GM21737 (cell line): Measurements from ENCODE around the gene MMP15.
"Not testable (repeated sequence)": the region's sequence is repeated elsewhere in the genome, so short reads cannot be mapped to it uniquely, and the experiment has no call there.

Experiments
- ATAC-seq: cut with Tn5 transposase; IDR thresholded peaks from one replicate; pipeline ENCODE4 v1.9.1; 2021; ENCODE audit warnings: mild to moderate bottlenecking, moderate library complexity; ENCODE audit not compliant: unreplicated experiment

Gene MMP15

DNA sequence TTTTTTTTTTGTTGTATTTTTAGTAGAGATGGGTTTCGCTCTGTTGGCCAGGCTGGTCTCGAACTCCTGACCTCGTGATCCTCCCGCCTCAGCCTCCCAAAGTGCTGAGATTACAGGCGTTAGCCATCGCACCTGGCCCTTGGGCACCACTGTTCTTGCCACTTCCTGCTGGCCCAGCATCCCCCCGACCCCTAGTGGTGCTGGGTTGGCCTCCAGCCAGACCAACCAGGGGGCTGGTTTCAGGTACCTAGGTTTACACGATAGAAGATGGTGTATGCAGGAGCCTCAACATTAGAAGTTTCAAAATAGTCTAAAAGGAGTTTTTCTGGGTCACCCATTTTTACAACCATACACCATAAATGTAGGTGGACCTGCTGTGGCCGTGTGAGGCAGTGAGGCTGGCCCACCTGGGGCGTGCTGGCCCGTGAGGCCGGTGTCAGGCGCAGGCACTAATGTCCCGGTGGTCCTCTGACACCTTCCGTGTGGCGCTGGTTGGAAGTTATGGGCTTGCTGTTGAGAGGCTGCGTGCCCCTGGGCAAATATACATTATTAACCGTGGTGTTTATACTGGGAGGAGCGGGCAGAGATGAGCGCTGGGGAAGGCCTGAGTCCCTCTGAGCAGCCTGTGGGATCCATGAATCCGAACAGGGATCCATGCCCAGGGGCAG lies 60.2 kb downstream of the MMP15 start:
- ATAC-seq = no peak

GRCh38 chr16:58086381-58087208 lies 61.0 kb downstream of the MMP15 start:
- no peak for ATAC-seq

DNA sequence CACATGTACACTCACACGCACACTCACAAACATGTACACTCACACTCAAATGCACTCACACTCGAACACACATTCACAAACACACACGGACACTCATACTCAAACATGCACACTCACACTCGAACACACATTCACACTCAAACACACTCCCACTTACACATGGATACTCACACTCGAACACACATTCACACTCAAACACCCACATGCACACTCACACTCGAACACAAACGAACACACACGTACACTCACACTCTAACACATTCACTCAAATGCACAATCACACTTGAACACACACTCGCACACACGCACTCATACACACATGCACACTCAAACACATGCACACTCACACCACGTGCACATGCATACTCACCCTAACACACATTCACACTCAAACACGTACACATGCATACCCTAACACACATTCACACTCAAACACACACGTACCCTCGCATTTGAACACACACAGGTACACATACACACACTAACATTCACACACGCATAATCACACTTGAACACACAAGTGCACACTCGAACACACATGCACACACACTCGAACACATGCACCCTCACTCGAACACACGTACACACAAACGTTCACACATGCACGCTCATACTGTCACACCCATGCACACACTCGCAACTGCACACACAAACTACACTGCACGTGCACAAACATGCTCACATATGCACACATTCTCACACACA lies 61.8 kb downstream of the MMP15 start:
- ATAC-seq = no peak

GRCh38 chr16:58088091-58088490 lies 62.5 kb downstream of the MMP15 start:
- no peak for ATAC-seq

GRCh38 chr16:58090396-58090795 lies 64.8 kb downstream of the MMP15 start:
- not testable (repeated sequence) for ATAC-seq

DNA sequence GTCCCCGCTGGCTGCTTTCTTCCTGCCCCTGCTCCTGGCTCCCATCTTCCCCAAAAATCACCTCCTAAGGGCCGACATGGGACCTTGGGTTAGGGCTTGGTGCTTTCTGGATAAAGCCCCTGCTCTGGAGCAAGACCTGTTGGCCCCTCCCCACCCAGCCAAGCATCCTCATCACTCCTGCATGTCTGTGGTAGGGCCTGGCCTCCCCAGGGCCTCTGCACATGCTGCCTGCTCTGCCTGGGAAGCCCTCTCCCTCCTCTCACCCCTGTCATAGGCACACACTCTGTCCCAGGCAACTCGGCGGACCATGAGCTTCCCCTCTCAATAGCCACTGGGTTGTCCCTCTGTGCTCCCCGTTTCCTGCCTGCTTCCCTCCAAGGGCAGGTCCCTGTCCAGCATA lies 68.5 kb downstream of the MMP15 start:
- no peak for ATAC-seq

- ATAC-seq = no peak
Observed at GRCh38 chr16:58094791-58095574, 69.4 kb downstream of the MMP15 start.

GRCh38 chr16:58095575-58095960 lies 70.0 kb downstream of the MMP15 start:
- not testable (repeated sequence) for ATAC-seq

DNA sequence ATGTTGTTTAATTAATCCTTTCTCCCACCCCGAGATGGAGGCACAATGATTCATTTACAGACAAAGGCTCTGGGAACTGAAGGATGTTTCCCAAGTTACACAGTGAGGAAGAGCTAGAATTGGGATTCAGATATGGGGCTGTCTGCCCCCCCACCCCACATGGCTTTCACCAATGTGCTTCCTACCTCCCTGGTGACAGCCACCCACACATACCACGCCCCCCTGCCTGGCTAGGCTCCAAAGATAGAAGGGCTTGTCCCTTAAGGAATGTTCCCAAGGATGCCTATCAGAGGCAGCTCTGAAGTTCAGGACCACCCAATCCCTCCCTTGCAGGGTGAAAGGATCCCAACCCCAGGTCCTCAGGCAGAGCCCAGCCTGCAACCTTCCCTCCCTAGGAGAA lies 70.7 kb downstream of the MMP15 start:
- no peak for ATAC-seq
